Neural cell (in vitro differentiated cells): Measurements from ENCODE around the gene OGFOD3. TPM values are rescaled to one million over a fixed set of nuclear protein-coding genes. Genes with fewer than 3 reads are reported as not detected.

ENCODE experiments used
- H2AFZ ChIP-seq: fragments of 200-600, 300-800 bp; sonication (generic), shearing (Covaris generic); 2 replicates; pipeline ENCODE4 v1.6.0; 2014; ENCODE audit warnings: low read depth, mild to moderate bottlenecking, antibody characterized with exemption, low read length, moderate library complexity
- H3F3A ChIP-seq: fragments of 200-600 bp; shearing (Covaris generic); 2 replicates; pipeline ENCODE4 v1.6.1; 2016; ENCODE audit warnings: mild to moderate bottlenecking, moderate library complexity, mixed read lengths, antibody characterized with exemption, low read length; ENCODE audit not compliant: insufficient read depth, poor library complexity, severe bottlenecking
- H3K27ac ChIP-seq: fragments of 200-600, 300-800 bp; sonication (generic), shearing (Covaris generic); 2 replicates; pipeline ENCODE4 v1.5.1; 2014; ENCODE audit warnings: mild to moderate bottlenecking, low read length, moderate library complexity
- H3K27me3 ChIP-seq: fragments of 300-800, 200-600 bp; sonication (generic), shearing (Covaris generic); 2 replicates; pipeline ENCODE4 v1.6.0; 2014; ENCODE audit warnings: mild to moderate bottlenecking, low read depth, low read length, moderate library complexity; ENCODE audit not compliant: insufficient read depth
- H3K36me3 ChIP-seq: fragments of 300-800, 200-600 bp; sonication (generic), shearing (Covaris generic); 2 replicates; pipeline ENCODE4 v1.5.1; 2014; ENCODE audit warnings: mild to moderate bottlenecking, antibody characterized with exemption, low read length, moderate library complexity; ENCODE audit not compliant: insufficient read depth
- H3K4me2 ChIP-seq: fragments of 300-800, 200-600 bp; sonication (generic), shearing (Covaris generic); 2 replicates; pipeline ENCODE4 v1.6.0; 2014; ENCODE audit warnings: mild to moderate bottlenecking, low read length
- H3K4me3 ChIP-seq: fragments of 300-800, 200-600 bp; sonication (generic), shearing (Covaris generic); 2 replicates; pipeline ENCODE4 v1.5.1; 2014; ENCODE audit warnings: mild to moderate bottlenecking, low read length, moderate library complexity
- H3K79me2 ChIP-seq: fragments of 200-600 bp; shearing (Covaris generic); replicated peaks from 2 replicates; pipeline ENCODE4 v1.6.0; 2014; ENCODE audit warnings: mild to moderate bottlenecking, low read length, moderate library complexity; ENCODE audit not compliant: insufficient read depth
- H3K9ac ChIP-seq: fragments of 300-800, 200-600 bp; sonication (generic), shearing (Covaris generic); 2 replicates; pipeline ENCODE4 v1.6.1; 2016; ENCODE audit warnings: mild to moderate bottlenecking, low read length, mixed read lengths
- H3K9me2 ChIP-seq: fragments of 200-600 bp; shearing (Covaris generic); 2 replicates; pipeline ENCODE4 v1.6.1; 2016; ENCODE audit warnings: mild to moderate bottlenecking, low read length, mixed read lengths; ENCODE audit not compliant: insufficient read depth
- H3K9me3 ChIP-seq: fragments of 200-600, 300-800 bp; sonication (generic), shearing (Covaris generic); 2 replicates; pipeline ENCODE4 v1.6.1; 2016; ENCODE audit warnings: mild to moderate bottlenecking, mixed run types, low read length, moderate library complexity, mixed read lengths
- H4K20me1 ChIP-seq: fragments of 200-600 bp; shearing (Covaris generic); 2 replicates; pipeline ENCODE4 v1.6.1; 2016; ENCODE audit warnings: mild to moderate bottlenecking, mixed run types; ENCODE audit not compliant: insufficient read depth
- EP300 ChIP-seq: fragments of 450-650 bp; conservative IDR thresholded peaks from 2 replicates; pipeline ENCODE4 v1.6.1; 2014; ENCODE audit warnings: antibody characterized with exemption, mild to moderate bottlenecking, moderate library complexity; ENCODE audit not compliant: poor library complexity, severe bottlenecking
- EZH2 ChIP-seq: fragments of 200-600, 300-800 bp; shearing (Covaris generic), sonication (generic); IDR thresholded peaks from 2 replicates; pipeline ENCODE4 v1.6.1; 2014; ENCODE audit warnings: antibody characterized with exemption, low read length, borderline replicate concordance, mild to moderate bottlenecking; ENCODE audit not compliant: insufficient read depth, poor library complexity, severe bottlenecking
- MXI1 ChIP-seq: fragments of 450-650 bp; conservative IDR thresholded peaks from 2 replicates; pipeline ENCODE4 v1.6.1; 2014; ENCODE audit warnings: antibody characterized with exemption, mild to moderate bottlenecking; ENCODE audit not compliant: poor library complexity, severe bottlenecking
- POLR2AphosphoS5 ChIP-seq: IDR thresholded peaks from 2 replicates; pipeline ENCODE4 v1.6.1; 2012
- RAD21 ChIP-seq: fragments of 450-650 bp; conservative IDR thresholded peaks from 2 replicates; pipeline ENCODE4 v1.6.1; 2014; ENCODE audit warnings: antibody characterized with exemption, mild to moderate bottlenecking, moderate library complexity
- REST ChIP-seq: IDR thresholded peaks from 2 replicates; pipeline ENCODE4 v1.6.1; 2012; ENCODE audit warnings: borderline replicate concordance
- SMC3 ChIP-seq: fragments of 450-650 bp; conservative IDR thresholded peaks from 2 replicates; pipeline ENCODE4 v1.6.1; 2014; ENCODE audit warnings: antibody characterized with exemption, mild to moderate bottlenecking, moderate library complexity; ENCODE audit not compliant: poor library complexity
- TAF1 ChIP-seq: IDR thresholded peaks from 2 replicates; pipeline ENCODE4 v1.6.1; 2012; ENCODE audit warnings: low read depth
- polyA plus RNA-seq: library from polyadenylated mRNA; depleted of rRNA; stranded (reverse); fragments of >200 nt; gene quantifications from 2 replicates; pipeline ENCODE4 v1.2.3, GENCODE V29; 2014
- TF ChIP-seq, protein P1 (sequence below): fragments of 450-650 bp; IDR thresholded peaks from 2 replicates; pipeline ENCODE4 v1.5.1; 2014; ENCODE audit warnings: antibody characterized with exemption, mild to moderate bottlenecking, moderate library complexity; ENCODE audit not compliant: poor library complexity, severe bottlenecking

Gene OGFOD3
- polyA plus RNA-seq, 1 donor from 2014 or later, result 22.6 TPM

- Histone ChIP-seq H3F3A (no peaks in the 10 kb centered on the region), H4K20me1 (no peaks in the 10 kb centered on the region), H3K9me3 (no peaks in the 10 kb centered on the region), H3K9ac (no peak overlapping the region), H3K79me2 (no peaks in the 10 kb centered on the region), H3K27ac (no peak overlapping the region), H3K27me3 (no peaks in the 10 kb centered on the region), H3K4me3 (no peak overlapping the region), H2AFZ (no peak overlapping the region), H3K36me3 (no peaks in the 10 kb centered on the region), H3K9me2 (no peaks in the 10 kb centered on the region), H3K4me2 (no peak overlapping the region)
- no peak for TF ChIP-seq MXI1
- TF ChIP-seq, protein P1, sequence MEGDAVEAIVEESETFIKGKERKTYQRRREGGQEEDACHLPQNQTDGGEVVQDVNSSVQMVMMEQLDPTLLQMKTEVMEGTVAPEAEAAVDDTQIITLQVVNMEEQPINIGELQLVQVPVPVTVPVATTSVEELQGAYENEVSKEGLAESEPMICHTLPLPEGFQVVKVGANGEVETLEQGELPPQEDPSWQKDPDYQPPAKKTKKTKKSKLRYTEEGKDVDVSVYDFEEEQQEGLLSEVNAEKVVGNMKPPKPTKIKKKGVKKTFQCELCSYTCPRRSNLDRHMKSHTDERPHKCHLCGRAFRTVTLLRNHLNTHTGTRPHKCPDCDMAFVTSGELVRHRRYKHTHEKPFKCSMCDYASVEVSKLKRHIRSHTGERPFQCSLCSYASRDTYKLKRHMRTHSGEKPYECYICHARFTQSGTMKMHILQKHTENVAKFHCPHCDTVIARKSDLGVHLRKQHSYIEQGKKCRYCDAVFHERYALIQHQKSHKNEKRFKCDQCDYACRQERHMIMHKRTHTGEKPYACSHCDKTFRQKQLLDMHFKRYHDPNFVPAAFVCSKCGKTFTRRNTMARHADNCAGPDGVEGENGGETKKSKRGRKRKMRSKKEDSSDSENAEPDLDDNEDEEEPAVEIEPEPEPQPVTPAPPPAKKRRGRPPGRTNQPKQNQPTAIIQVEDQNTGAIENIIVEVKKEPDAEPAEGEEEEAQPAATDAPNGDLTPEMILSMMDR, result no peak
- no peak for TF ChIP-seq TAF1
- TF ChIP-seq EP300, result no peak
- no peak for TF ChIP-seq REST
- no peak for TF ChIP-seq POLR2AphosphoS5
- no peak for TF ChIP-seq SMC3
- no peak for TF ChIP-seq RAD21
- no peak for TF ChIP-seq EZH2
Measured at GRCh38 chr17:82432017-82432416, 13.6 kb upstream of the OGFOD3 start.

DNA sequence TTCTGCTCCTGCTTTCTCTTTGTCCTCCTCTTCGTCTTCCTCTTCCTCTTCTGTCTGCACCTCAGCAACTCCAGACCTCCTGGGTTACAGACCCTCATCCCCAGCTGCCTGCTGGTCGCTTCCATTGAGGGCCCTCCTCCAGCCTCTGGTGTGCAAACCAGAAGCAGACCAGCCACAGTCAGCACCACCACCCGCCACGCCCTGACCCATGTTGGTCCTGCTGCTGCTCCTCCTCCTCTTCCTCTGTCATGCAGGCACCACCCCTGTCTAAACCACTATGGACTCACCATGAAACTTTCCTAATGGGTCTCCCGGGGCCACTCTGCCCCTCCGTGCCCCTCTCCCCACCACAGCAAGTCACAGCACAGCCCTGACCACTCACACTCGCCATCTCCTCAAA, 11.4 kb upstream of the OGFOD3 start:
- Histone ChIP-seq H3K4me2 (no peak overlapping the region), H3K79me2 (no peaks in the 10 kb centered on the region), H3K9me2 (no peaks in the 10 kb centered on the region), H3K4me3 (no peak overlapping the region), H3F3A (no peaks in the 10 kb centered on the region), H2AFZ (no peak overlapping the region), H3K27me3 (no peaks in the 10 kb centered on the region), H3K9me3 (no peaks in the 10 kb centered on the region), H3K9ac (no peak overlapping the region), H3K27ac (no peak overlapping the region), H4K20me1 (no peaks in the 10 kb centered on the region), H3K36me3 (no peaks in the 10 kb centered on the region)
- TF ChIP-seq EP300 (no peak), SMC3 (no peak), EZH2 (no peak), TAF1 (no peak), RAD21 (no peak), POLR2AphosphoS5 (no peak), REST (no peak), MXI1 (no peak)
- TF ChIP-seq, protein P1, result no peak
